NOMO-1 treated with DMSO at 0.1 percent for 48 hours (cell line): ENCODE data around the gene ZNF526.
"Not testable (repeated sequence)": the region's sequence is repeated elsewhere in the genome, so short reads cannot be mapped to it uniquely, and the experiment has no call there.

Experiments used
- DNase-seq: peaks from one replicate; lab custom pipeline; 2025; ENCODE audit not compliant: unreplicated experiment; lab: John Stamatoyannopoulos, UW

The ZNF526 gene

DNA sequence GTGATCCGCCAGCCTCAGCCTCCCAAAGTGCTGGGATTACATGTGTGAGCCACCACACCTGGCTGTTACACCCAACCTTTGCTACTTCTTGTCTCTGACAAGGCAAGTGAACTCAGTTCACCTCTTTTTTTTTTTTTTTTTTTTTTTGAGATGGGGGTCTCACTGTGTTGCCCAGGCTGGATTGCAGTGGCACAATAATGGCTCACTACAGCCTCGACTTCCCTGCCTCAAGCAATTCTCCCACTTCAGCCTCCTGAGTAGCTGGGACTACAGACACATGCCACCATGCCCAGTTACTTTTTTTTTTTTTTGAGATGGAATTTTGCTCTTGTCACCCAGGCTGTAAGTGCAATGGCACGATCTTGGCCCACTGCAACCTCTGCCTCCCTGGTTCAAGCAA is 37.7 kb downstream of the ZNF526 start:
- not testable (repeated sequence) for DNase-seq

DNA sequence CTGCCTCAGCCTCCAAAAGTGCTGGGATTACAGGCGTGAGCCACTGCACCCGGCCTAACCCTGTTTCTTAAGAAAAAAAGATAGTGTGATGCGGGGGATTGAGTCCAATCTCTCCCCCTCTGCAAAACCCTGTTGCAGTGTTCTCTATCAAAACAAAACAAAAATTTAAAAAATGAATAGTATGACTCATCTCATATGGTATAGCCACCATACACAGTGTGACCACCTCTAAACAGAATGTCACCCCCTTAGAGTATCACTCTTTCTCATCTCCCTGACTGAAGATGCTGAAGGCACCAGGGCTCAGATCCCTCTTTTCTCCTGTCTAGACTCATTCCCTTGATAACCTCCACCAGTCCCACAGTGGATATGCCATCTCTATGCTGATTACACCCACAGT is 41.7 kb downstream of the ZNF526 start:
- DNase-seq, result no peak

DNA sequence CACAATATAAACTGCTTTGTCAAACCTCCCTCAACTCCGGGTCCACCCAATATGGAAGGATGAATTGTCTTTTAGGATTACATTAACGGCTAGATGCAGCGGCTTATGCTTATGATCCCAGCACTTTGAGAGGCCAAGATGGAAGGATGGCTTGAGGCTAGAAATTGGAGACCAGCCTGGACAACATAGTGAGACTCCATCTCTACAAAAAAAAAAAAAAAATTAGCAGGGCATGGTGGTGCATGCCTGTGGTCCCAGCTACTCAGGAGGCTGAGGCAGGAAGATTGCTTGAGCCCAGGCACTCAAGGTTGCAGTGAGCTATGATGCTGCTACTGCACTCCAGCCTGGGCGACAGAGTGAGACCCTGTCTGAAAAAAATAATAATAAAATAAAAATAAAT is 46.0 kb downstream of the ZNF526 start:
- DNase-seq, result not testable (repeated sequence)

DNA sequence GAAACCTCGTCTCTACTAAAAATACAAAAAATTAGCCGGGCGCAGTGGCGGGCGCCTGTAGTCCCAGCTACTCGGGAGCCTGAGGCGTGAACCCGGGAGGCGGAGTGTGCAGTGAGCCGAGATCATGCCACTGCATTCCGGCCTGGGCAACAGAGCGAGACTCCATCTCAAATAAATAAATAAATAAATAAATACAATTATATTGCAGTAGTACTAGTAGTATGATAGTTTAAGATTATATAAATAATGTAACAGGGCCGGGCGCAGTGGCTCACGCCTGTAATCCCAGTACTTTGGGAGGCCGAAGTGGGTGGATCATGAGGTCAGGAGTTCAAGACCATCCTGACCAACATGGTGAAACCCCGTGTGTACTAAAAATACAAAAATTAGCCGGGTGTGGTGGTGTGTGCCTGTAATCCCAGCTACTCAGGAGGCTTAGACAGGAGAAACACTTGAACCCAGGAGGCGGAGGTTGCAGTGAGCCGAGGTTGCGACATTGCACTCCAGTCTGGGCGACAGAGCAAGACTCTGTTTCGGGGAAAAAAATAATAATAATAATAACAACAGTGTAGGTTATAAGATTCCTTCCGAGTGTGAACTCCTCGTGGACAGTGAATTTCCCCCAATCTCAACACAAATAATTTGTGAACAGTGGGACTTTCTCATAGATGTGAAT is 47.0 kb downstream of the ZNF526 start:
- not testable (repeated sequence) for DNase-seq

DNA sequence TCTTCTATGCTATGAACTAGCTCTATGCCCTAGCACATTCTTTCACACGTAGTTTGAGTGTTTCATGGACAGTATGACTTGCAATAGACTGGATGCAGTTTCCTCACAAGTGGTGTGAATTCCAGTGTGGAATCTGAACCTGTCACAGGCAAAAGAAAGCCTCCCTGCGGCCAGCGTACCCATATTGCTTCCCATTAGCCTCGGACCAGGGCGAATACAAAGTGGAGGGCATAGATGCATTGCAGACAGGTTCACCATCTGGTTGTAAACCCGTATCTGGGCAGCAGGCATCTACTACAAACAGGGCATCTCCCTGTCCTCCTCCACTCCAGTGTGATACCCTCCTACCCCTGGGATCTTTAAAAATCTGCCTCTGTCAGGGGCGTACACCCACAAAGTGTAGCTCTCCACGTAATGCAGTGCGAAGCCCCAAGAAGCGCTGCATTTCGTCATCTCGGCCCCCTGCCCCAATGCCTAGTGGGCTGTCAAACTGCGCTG is 47.6 kb downstream of the ZNF526 start:
- no peak for DNase-seq

DNA sequence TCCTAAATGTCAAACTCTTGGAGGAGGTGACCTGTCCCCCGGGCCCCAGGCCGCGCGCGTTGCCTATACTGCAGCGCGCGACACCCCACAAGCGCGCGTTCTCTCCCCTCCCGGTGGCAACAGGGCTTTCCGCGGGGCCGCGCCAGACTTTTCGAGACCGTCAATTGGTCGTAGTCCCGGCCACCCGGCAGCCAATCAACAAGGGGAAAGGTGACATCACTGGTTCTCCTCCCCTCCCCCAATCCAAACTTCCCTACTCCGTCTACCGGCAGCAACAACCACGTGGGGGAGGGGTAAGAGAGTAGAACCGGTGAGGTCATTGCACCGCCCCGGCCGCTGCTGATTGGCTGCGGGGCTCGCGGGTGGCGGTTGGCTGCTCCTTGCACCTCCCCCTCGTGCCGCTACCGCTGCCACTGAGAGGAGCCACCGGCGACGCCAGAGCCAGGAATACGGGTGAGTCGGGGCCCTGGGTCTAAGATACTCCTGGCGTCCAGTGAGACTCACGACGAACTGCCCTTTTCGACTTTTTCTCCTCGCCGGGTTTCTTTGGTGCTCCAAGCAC is 48.1 kb downstream of the ZNF526 start:
- DNase-seq, result peak; percentile 99

DNA sequence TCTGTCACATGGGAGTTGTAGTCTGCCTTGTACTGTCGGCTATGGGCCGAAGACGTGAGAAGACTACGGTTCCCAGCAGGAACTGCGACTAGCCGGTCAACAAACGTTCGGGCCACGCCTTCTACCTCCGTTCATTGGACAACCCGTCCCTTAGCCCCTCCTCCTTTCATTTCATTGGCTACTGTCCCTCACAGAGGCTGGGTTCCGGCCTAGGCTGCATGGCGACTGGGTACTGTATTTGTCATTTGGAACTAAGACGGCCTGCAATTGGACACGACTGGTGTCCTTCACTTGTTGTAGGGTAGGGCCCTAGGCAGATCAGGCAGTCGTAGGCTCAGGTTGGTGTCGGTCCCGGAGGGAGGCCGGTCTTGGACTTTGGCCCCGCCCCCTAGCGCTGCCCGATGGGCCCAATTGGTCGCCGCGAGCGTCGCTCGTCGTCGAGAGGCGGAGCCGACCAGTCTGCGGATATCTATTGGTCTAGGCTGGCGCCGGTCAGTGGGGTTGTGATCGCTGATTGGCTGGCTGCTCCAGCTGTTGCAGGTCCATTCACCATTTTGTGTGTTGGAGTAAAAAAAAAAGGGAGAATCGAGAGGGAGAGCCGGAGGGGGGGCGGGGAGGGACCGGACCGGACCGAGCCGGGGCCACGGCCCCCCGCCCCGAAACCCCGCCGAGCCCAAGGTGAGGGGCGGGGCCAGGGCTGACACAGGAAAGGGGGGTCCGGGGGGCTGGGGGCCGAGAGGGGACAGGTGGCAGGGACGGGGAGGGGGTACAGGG is 48.8 kb downstream of the ZNF526 start, which contains the start of gene CIC:
CIC (plus strand) TSS at position 549 of the 774 bp plus-strand sequence. CDS start 2,532 bp downstream, outside the sequence.
- DNase-seq, result peak; percentile 100

DNA sequence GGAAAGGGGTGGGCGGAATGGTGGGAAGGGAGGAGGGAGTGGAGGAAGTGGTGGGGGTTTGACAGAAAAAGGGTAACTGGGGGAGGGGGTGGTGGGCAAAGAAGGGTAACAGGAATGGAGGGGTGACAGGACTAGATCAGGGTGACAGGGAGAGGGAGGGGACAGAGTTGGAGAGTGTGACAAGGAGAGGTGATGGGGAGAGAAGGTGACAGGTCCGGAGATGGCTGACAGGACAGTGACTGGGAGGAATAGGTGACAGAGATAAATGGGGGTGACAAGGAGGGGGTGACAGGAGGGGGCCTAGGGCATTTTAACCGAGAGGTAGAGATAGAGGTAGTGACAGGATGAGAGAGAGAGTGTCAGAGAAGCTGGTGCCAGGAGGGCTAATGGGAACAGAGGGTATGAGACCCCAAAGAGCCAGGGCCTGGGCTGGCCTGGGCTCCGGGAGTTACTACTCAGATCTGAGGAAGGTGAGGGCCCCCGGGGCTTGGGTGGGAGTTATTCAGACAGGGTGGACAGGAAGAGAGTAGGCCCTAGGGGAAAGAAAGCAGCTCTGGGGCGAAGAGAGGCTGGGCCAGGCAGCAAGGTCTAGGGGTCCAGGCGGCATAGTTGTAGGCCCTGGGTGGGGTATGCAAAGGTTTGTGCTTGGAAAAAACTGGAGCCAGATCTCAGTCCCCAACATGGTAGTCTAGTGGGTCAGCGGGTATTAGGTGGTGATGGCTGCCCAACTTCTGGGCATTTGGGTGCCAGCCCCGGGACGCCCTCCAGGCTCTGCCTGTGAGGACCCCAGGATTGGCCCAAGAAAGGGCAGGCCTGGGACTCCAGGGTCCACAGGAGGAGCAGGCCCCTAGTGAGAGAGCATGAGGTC is 49.6 kb downstream of the ZNF526 start:
- DNase-seq, result no peak

DNA sequence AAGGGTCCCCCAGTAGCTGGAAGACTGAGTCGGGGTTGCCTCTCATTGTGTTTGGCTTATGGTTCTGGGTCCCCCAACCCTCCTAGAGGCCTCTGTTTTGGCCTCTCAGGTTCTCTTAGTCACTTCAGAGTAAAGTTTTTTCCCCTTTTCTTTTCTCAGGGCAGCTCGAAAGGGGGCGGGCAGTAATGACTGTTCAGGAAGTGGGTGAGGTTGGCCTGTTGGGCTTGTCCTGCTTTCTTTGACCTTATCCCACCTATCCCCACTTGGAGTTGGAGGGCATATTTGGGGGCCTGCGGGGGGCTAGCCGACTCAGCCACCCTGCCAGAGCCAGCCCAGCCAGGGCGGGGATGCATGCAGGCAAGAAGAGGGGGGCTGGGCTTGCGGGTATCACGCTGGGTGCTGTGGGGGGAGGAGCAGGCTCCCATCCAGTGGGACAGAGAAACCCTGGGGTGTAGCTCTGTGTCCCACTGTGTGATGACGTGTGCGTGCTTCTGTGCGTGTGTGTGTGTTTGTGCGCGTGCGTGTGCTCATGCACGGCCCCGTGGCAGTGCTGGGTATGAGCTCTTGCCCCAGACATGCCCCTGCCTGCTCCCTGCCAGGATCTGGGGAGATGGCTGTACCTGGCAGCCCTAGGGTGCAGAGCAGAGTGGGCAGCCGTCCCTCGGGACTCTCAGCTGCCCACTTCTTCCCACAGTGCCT is 50.4 kb downstream of the ZNF526 start:
- peak; percentile 78 for DNase-seq

DNA sequence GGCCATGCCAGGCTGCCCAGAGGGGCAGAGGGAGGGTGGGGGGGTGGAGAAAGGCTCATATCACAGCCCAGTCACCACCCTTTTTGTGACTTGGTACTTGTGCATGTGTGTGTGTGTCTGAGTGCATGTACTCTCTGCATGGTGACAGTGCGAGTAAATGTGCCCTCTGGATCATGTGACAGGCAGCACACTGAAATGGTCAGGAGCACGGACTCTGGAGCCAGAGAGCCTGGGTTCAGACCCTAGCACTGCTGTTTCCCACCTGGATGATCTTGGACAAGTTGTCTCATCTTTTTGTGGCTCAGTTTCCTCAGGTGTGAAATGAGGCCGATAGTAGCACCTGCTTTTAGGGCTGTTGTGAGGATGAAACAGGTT is 50.9 kb downstream of the ZNF526 start:
- DNase-seq, result no peak

DNA sequence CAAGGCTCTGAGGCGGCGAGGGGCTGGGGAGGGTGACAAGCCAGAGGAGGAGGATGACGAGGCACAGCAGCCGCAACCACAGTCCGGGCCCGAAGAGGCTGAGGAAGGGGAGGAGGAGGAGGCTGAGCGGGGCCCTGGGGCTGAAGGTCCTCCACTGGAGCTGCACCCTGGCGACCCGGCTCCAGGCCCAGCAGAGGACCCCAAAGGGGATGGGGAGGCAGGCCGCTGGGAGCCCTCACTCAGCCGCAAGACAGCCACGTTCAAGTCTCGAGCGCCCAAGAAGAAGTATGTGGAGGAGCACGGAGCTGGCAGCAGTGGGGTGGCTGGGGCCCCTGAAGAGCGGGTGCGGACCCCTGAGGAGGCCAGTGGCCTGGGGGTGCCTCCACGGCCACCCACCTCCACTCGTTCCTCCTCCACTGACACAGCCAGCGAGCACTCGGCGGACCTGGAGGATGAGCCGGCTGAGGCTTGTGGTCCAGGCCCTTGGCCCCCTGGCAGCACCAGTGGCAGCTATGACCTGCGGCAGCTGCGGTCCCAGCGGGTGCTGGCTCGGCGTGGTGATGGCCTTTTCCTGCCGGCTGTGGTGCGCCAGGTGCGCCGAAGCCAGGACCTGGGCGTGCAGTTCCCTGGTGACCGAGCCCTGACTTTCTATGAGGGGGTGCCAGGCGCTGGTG is 51.9 kb downstream of the ZNF526 start:
- no peak for DNase-seq

DNA sequence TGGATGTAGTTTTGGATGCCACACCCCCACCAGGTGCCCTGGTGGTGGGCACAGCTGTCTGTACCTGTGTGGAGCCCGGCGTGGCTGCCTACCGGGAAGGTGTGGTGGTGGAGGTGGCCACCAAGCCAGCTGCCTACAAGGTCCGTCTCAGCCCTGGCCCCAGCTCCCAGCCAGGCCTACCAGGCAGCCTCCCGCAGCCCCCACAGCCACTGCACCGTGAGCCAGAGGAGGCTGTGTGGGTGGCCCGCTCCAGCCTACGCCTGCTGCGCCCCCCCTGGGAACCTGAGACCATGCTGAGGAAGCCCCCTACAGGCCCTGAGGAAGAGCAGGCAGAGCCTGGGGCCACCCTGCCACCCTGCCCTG is 52.4 kb downstream of the ZNF526 start:
- no peak for DNase-seq

DNA sequence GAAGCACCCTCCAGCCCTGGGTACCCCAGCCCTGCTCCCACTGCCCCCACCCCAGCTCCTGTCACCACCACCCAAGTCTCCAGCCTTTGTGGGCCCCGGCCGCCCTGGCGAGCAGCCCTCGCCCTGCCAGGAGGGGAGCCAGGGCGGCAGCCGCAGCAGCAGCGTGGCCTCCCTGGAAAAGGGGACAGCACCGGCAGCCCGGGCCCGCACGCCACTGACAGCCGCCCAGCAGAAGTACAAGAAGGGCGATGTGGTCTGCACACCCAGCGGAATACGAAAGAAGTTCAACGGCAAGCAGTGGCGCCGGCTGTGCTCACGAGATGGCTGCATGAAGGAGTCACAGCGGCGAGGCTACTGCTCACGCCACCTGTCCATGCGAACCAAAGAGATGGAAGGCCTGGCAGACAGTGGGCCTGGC is 52.9 kb downstream of the ZNF526 start:
- DNase-seq, result no peak

DNA sequence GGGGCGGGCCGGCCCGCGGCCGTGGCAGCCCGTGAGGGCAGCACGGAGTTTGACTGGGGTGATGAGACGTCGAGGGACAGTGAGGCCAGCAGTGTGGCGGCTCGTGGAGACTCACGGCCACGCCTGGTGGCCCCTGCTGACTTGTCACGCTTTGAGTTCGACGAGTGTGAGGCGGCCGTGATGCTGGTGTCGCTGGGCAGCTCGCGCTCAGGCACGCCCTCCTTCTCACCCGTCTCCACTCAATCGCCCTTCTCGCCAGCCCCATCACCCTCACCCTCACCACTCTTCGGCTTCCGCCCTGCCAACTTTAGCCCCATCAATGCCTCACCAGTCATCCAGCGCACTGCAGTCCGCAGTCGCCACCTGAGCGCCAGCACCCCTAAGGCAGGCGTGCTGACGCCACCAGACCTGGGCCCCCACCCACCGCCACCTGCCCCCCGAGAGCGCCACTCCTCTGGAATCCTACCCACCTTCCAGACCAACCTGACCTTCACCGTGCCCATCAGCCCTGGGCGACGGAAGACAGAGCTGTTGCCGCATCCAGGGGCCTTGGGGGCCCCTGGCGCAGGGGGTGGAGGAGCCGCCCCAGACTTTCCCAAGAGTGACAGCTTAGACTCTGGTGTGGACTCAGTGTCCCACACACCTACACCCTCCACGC is 53.4 kb downstream of the ZNF526 start:
- no peak for DNase-seq

DNA sequence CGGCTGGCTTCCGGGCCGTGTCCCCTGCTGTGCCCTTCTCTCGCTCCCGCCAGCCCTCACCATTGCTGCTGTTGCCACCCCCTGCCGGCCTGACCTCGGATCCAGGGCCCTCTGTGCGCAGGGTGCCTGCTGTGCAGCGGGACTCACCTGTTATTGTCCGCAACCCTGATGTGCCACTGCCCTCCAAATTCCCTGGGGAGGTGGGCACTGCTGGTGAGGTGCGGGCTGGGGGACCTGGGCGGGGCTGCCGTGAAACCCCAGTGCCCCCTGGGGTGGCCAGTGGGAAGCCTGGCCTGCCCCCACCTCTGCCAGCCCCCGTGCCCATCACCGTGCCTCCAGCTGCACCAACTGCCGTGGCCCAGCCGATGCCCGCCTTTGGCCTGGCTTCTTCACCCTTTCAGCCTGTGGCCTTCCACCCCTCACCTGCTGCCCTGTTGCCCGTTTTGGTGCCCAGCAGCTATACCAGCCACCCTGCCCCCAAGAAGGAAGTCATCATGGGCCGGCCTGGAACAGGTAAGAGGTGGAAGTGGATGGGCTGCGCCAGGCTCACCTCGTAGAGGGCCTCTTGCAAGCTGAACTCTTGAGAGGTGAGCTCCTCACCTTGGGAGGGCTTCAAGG is 54.1 kb downstream of the ZNF526 start:
- no peak for DNase-seq

DNA sequence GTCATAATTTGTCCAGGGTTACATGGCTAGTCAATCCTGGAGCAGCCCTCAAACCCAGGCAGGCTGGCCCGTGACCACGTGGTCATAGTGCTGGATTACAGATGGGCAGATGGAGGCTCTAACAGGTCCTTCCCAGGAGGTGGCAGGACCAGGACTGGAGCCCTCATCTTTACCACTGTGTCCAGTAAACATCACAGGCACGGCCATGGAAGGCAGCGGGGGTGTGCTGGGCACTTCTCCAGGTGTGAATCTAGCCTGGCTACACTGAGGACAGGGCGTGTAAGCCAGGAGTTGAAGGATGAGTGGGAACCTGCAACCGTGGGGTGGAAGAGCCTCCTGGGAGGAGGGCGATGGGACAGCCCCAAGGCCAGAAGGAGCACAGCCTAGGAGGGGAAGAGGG is 55.0 kb downstream of the ZNF526 start:
- DNase-seq, result no peak

DNA sequence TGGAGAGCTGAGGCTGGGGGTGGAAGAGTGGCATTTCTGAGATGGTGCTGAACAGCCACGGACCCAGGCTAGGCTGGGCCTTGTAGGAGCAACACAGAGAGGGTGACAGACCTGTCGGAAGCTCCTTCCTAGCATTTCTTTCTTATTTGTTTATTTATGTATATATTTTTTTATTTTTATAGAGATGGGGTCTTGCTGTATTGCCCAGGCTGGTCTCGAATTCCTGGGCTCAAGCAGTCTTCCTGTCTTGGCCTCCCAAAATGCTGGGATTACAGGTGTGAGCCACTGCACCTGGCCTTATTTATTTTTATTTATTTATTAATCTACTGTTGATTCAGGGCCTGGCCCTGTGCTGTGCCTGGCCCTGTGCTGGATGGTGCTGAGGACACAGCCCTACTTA is 55.4 kb downstream of the ZNF526 start:
- DNase-seq, result no peak

DNA sequence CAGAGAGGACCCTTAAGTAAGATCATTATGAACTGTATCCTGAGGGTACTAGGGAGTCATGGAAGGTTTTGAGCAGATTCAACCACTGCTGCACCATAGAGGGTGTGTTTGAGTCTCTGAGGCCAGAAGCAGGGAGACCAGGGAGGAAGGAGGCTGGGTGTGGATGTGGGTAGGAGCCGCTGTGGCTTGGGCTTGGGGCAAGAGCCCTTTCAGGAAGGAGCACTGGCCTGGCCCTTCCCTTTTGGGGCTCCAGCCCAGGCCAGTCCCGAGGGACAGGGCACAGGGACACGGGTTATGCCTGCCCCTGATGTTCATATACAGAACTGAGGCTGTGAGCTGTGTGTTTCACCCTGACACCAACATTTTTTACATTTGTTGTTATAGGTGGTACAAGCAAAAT is 56.2 kb downstream of the ZNF526 start:
- no peak for DNase-seq

DNA sequence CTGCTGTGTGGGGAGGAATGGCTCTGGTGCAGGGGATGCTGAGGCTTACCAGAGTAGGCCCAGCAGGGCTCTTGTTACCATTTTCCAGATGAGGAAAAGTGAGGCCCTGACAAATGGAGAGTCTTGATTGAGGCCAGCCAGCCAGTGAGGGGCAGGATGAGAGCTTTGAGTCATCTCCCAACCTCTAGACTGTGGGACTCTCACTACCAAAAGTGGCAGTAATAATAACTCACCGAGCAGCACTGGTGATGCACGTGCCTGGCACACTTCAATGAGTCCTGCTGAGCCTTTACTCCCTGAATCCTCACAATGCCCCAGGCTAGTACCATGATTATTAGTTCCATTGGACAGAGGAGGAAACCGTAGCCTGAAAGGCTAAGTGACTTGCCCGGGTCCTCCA is 56.7 kb downstream of the ZNF526 start:
- DNase-seq, result no peak
